HEK293 (cell line): ENCODE measurements around the gene TXNIP.

Experiments
- BCL11A ChIP-seq: fragments of 450-650 bp; formaldehyde crosslinking; IDR thresholded peaks from 2 replicates; pipeline ENCODE4 v1.5.1; 2016; ENCODE audit warnings: low read depth, missing biosample characterization, missing genetic modification characterization
- GLI4 ChIP-seq: fragments of 450-650 bp; formaldehyde crosslinking; IDR thresholded peaks from 2 replicates; pipeline ENCODE4 v1.5.1; 2016; ENCODE audit warnings: missing biosample characterization, missing genetic modification characterization
- GLIS2 ChIP-seq: fragments of 450-650 bp; formaldehyde crosslinking; IDR thresholded peaks from 2 replicates; pipeline ENCODE4 v1.5.1; 2016; ENCODE audit warnings: missing biosample characterization, missing genetic modification characterization
- PATZ1 ChIP-seq: fragments of 450-650 bp; formaldehyde crosslinking; IDR thresholded peaks from 2 replicates; pipeline ENCODE4 v1.5.1; 2016; ENCODE audit warnings: missing biosample characterization, missing genetic modification characterization
- ZNF114 ChIP-seq: fragments of 450-650 bp; formaldehyde crosslinking; IDR thresholded peaks from 2 replicates; pipeline ENCODE4 v1.5.0; 2017; ENCODE audit warnings: missing biosample characterization, missing genetic modification characterization
- ZNF121 ChIP-seq: fragments of 450-650 bp; formaldehyde crosslinking; IDR thresholded peaks from 2 replicates; pipeline ENCODE4 v1.5.1; 2016; ENCODE audit warnings: missing biosample characterization, missing genetic modification characterization
- ZNF18 ChIP-seq: fragments of 450-650 bp; formaldehyde crosslinking; IDR thresholded peaks from 2 replicates; pipeline ENCODE4 v1.5.1; 2016; ENCODE audit warnings: missing biosample characterization, missing genetic modification characterization
- ZNF2 ChIP-seq: fragments of 450-650 bp; formaldehyde crosslinking; IDR thresholded peaks from 2 replicates; pipeline ENCODE4 v1.5.1; 2016; ENCODE audit warnings: missing biosample characterization, missing genetic modification characterization
- ZNF223 ChIP-seq: fragments of 450-650 bp; formaldehyde crosslinking; IDR thresholded peaks from 2 replicates; pipeline ENCODE4 v1.5.1; 2016; ENCODE audit warnings: missing biosample characterization, missing genetic modification characterization
- ZNF426 ChIP-seq: fragments of 450-650 bp; formaldehyde crosslinking; IDR thresholded peaks from 2 replicates; pipeline ENCODE4 v1.5.1; 2017; ENCODE audit warnings: missing biosample characterization, missing genetic modification characterization, mild to moderate bottlenecking, inconsistent platforms, moderate library complexity
- ZNF571 ChIP-seq: fragments of 450-650 bp; formaldehyde crosslinking; IDR thresholded peaks from 2 replicates; pipeline ENCODE4 v1.5.0; 2017; ENCODE audit warnings: missing biosample characterization, missing genetic modification characterization
- ZNF629 ChIP-seq: fragments of 450-650 bp; formaldehyde crosslinking; IDR thresholded peaks from 2 replicates; pipeline ENCODE4 v1.5.1; 2017; ENCODE audit warnings: missing biosample characterization, missing genetic modification characterization
- ZNF639 ChIP-seq: fragments of 450-650 bp; formaldehyde crosslinking; IDR thresholded peaks from 2 replicates; pipeline ENCODE4 v1.5.1; 2016; ENCODE audit warnings: missing biosample characterization, missing genetic modification characterization
- ZNF664 ChIP-seq: fragments of 450-650 bp; formaldehyde crosslinking; IDR thresholded peaks from 2 replicates; pipeline ENCODE4 v1.5.1; 2016; ENCODE audit warnings: missing biosample characterization, missing genetic modification characterization
- ZNF692 ChIP-seq: fragments of 450-650 bp; formaldehyde crosslinking; IDR thresholded peaks from 2 replicates; pipeline ENCODE4 v1.5.1; 2016; ENCODE audit warnings: missing biosample characterization, missing genetic modification characterization
- ZNF707 ChIP-seq: fragments of 450-650 bp; formaldehyde crosslinking; IDR thresholded peaks from 2 replicates; pipeline ENCODE4 v1.5.1; 2016; ENCODE audit warnings: missing biosample characterization, missing genetic modification characterization
- ZNF791 ChIP-seq: fragments of 450-650 bp; formaldehyde crosslinking; IDR thresholded peaks from 2 replicates; pipeline ENCODE4 v1.5.1; 2016; ENCODE audit warnings: missing biosample characterization, missing genetic modification characterization
- ZNF837 ChIP-seq: fragments of 450-650 bp; formaldehyde crosslinking; IDR thresholded peaks from 2 replicates; pipeline ENCODE4 v1.5.1; 2016; ENCODE audit warnings: missing biosample characterization, missing genetic modification characterization
- TF ChIP-seq, protein P1 (sequence below): IDR thresholded peaks from 2 replicates; pipeline ENCODE4 v1.6.1; 2011; ENCODE audit warnings: mild to moderate bottlenecking, low read depth, low read length, borderline replicate concordance
- TF ChIP-seq, protein P2 (sequence below): fragments of 450-650 bp; formaldehyde crosslinking; IDR thresholded peaks from 2 replicates; pipeline ENCODE4 v1.5.1; 2016; ENCODE audit warnings: missing biosample characterization, missing genetic modification characterization
- TF ChIP-seq, protein P3 (sequence below): fragments of 450-650 bp; formaldehyde crosslinking; IDR thresholded peaks from 2 replicates; pipeline ENCODE4 v1.5.1; 2016; ENCODE audit warnings: missing biosample characterization, missing genetic modification characterization
- TF ChIP-seq, protein P4 (sequence below): fragments of 450-650 bp; formaldehyde crosslinking; conservative IDR thresholded peaks from 2 replicates; pipeline ENCODE4 v1.5.1; 2016; ENCODE audit warnings: low read depth, missing biosample characterization, missing genetic modification characterization

Gene TXNIP

DNA sequence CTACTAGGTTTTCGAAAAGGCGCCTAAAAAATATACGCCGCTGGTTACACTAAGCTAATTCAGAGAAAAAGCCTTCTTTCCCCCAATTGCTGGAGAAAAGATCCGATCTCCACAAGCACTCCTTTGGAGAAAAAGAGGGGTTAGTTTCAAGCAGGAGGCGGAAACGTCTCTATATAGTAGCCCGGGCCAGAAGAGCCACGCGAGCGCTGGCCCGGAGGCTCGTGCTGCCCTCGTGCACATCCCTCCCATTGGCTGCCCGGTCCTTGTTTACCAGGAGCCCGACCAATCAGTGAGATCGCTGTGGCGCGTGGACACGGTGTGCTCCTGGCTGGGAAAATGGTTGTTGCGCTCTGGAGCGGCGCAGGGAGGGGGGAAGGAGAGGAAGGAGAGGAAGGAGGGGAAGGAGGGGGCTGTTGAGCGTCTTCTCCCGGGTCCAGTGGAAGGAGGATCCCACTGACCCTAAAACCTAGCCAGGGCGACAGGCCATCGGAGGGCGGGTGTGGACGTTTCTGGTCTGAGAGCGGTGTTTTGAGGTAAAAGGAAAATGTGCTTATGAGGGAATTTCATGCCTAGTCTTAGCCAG lies at the start of gene TXNIP (continued):
- no peak for TF ChIP-seq ZNF707
- TF ChIP-seq, protein P1, sequence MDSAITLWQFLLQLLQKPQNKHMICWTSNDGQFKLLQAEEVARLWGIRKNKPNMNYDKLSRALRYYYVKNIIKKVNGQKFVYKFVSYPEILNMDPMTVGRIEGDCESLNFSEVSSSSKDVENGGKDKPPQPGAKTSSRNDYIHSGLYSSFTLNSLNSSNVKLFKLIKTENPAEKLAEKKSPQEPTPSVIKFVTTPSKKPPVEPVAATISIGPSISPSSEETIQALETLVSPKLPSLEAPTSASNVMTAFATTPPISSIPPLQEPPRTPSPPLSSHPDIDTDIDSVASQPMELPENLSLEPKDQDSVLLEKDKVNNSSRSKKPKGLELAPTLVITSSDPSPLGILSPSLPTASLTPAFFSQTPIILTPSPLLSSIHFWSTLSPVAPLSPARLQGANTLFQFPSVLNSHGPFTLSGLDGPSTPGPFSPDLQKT = no peak
- no peak for TF ChIP-seq ZNF571
- TF ChIP-seq ZNF837 = no peak
- TF ChIP-seq PATZ1 (tag by site-specific recombination) = peak; percentile 95
- TF ChIP-seq ZNF223 (tag by site-specific recombination) = no peak
- TF ChIP-seq, protein P2, sequence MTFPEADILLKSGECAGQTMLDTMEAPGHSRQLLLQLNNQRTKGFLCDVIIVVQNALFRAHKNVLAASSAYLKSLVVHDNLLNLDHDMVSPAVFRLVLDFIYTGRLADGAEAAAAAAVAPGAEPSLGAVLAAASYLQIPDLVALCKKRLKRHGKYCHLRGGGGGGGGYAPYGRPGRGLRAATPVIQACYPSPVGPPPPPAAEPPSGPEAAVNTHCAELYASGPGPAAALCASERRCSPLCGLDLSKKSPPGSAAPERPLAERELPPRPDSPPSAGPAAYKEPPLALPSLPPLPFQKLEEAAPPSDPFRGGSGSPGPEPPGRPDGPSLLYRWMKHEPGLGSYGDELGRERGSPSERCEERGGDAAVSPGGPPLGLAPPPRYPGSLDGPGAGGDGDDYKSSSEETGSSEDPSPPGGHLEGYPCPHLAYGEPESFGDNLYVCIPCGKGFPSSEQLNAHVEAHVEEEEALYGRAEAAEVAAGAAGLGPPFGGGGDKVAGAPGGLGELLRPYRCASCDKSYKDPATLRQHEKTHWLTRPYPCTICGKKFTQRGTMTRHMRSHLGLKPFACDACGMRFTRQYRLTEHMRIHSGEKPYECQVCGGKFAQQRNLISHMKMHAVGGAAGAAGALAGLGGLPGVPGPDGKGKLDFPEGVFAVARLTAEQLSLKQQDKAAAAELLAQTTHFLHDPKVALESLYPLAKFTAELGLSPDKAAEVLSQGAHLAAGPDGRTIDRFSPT (tag by site-specific recombination) = no peak
- TF ChIP-seq ZNF791 = no peak
- no peak for TF ChIP-seq ZNF114 (tag by site-specific recombination)
- peak; percentile 78 for TF ChIP-seq ZNF2 (tag by site-specific recombination)
- TF ChIP-seq ZNF121 = no peak
- TF ChIP-seq, protein P3, sequence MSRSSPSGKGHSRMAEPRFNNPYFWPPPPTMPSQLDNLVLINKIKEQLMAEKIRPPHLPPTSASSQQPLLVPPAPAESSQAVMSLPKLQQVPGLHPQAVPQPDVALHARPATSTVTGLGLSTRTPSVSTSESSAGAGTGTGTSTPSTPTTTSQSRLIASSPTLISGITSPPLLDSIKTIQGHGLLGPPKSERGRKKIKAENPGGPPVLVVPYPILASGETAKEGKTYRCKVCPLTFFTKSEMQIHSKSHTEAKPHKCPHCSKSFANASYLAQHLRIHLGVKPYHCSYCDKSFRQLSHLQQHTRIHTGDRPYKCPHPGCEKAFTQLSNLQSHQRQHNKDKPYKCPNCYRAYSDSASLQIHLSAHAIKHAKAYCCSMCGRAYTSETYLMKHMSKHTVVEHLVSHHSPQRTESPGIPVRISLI = no peak
- TF ChIP-seq ZNF426 (tag by site-specific recombination) = no peak
- 0 out of 2 replicates have a peak, but pooled peaks have one; percentile 11 for TF ChIP-seq ZNF639 (tag by site-specific recombination)
- no peak for TF ChIP-seq GLI4
- no peak for TF ChIP-seq GLIS2
- no peak for TF ChIP-seq ZNF664 (tag by site-specific recombination)
- TF ChIP-seq ZNF692 (tag by site-specific recombination) = peak; percentile 66
- TF ChIP-seq, protein P4, sequence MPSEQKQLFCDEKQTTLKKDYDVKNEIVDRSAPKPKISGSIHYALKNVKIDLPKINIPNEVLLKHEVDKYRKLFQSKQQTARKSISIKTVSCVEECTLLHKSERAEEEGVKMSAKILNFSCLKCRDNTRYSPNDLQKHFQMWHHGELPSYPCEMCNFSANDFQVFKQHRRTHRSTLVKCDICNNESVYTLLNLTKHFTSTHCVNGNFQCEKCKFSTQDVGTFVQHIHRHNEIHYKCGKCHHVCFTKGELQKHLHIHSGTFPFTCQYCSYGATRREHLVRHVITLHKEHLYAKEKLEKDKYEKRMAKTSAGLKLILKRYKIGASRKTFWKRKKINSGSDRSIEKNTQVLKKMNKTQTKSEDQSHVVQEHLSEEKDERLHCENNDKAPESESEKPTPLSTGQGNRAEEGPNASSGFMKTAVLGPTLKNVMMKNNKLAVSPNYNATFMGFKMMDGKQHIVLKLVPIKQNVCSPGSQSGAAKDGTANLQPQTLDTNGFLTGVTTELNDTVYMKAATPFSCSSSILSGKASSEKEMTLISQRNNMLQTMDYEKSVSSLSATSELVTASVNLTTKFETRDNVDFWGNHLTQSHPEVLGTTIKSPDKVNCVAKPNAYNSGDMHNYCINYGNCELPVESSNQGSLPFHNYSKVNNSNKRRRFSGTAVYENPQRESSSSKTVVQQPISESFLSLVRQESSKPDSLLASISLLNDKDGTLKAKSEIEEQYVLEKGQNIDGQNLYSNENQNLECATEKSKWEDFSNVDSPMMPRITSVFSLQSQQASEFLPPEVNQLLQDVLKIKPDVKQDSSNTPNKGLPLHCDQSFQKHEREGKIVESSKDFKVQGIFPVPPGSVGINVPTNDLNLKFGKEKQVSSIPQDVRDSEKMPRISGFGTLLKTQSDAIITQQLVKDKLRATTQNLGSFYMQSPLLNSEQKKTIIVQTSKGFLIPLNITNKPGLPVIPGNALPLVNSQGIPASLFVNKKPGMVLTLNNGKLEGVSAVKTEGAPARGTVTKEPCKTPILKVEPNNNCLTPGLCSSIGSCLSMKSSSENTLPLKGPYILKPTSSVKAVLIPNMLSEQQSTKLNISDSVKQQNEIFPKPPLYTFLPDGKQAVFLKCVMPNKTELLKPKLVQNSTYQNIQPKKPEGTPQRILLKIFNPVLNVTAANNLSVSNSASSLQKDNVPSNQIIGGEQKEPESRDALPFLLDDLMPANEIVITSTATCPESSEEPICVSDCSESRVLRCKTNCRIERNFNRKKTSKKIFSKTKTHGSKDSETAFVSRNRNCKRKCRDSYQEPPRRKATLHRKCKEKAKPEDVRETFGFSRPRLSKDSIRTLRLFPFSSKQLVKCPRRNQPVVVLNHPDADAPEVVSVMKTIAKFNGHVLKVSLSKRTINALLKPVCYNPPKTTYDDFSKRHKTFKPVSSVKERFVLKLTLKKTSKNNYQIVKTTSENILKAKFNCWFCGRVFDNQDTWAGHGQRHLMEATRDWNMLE (tag by site-specific recombination) = peak; percentile 49; the same call in 1 of the 2 replicates
- TF ChIP-seq ZNF18 (tag by site-specific recombination) = no peak
- TF ChIP-seq BCL11A (tag by site-specific recombination) = no peak; the same call in 1 of the 2 replicates
- TF ChIP-seq ZNF629 = peak; percentile 83
